Activated T-helper 2 cell treated with anti-CD3 and anti-CD28 coated beads, Interferon-gamma antibody, Interleukin-2, Interleukin-4, amounts not matched to agents 10 μg/mL and 5 μg/mL and 100 μg/mL, durations not matched to agents 14 hours and 24 hours and 36 hours (primary cell): ENCODE measurements around the gene BBC3. TPM values are rescaled to one million over a fixed set of nuclear protein-coding genes. Genes with fewer than 3 reads are reported as not detected.

Experiments
- total RNA-seq: library from RNA; stranded (reverse); gene quantifications from 2 replicates; pipeline ENCODE4 v1.2.3, GENCODE V29; 2022

Gene BBC3
- total RNA-seq, 1 donor from 2014 or later, result 16.3 TPM

Other genes starting within 250 kb of the BBC3 start
- gene NPAS1, start 211.4 kb downstream of the BBC3 start, total RNA-seq, result 0.25 TPM in 1 of 2 replicates, not detected in the other
- gene TMEM160, start 182.6 kb downstream of the BBC3 start, total RNA-seq, result 48.0 and 49.1 TPM in 2 replicates
- gene ZC3H4, start 117.4 kb downstream of the BBC3 start, total RNA-seq, result 97.1 and 104 TPM in 2 replicates
- gene SAE1, start 100.4 kb downstream of the BBC3 start, total RNA-seq, result 151 and 154 TPM in 2 replicates
- gene CCDC9, start 25.3 kb upstream of the BBC3 start, total RNA-seq, result 34.3 and 37.5 TPM in 2 replicates
- gene INAFM1, start 43.7 kb upstream of the BBC3 start, total RNA-seq, result 9.3 and 12.7 TPM in 2 replicates
- gene C5AR1, start 78.7 kb upstream of the BBC3 start, total RNA-seq, result 1.1 and 1.2 TPM in 2 replicates
- not detected in 2 replicates for gene C5AR2, start 101.0 kb upstream of the BBC3 start, total RNA-seq
- gene DHX34, start 118.1 kb upstream of the BBC3 start, total RNA-seq, result 23.2 TPM in 2 replicates
- gene MEIS3, start 188.3 kb upstream of the BBC3 start, total RNA-seq, result 0.16 TPM in 1 of 2 replicates, not detected in the other
- gene SLC8A2, start 240.7 kb upstream of the BBC3 start, total RNA-seq, result not detected in 2 replicates